ENCODE measurements around the gene SAMD11.
A peak's percentile ranks its signal among the peaks of the same experiment; 100 is the strongest.

SAMD11 gene

GRCh38 chr1:950268-950667 lies 26.5 kb downstream of the SAMD11 start:
- no peak overlapping the region for H3K4me2 ChIP-seq
- no peak overlapping the region for H3K4me3 ChIP-seq (IDR thresholded peaks at IDR 0.05; ENCODE audit: insufficient read depth, low read depth, low read length)
- H2AFZ ChIP-seq (ENCODE audit: low read depth), result no peak overlapping the region
- H4K20me1 ChIP-seq (ENCODE audit: insufficient read depth), result no peaks in the 10 kb centered on the region; the same call in 1 of the 2 replicates
- peaks cover 9% of the 10 kb centered on the region; the same call in 1 of the 2 replicates for H3K36me3 ChIP-seq (ENCODE audit: insufficient read depth)
- H3K27me3 ChIP-seq (ENCODE audit: insufficient read depth, low read depth), result no peaks in the 10 kb centered on the region
- H3K79me2 ChIP-seq (ENCODE audit: insufficient read depth, low read depth), result no peaks in the 10 kb centered on the region
- H3K9ac ChIP-seq, result no peak overlapping the region
- TF ChIP-seq CTCF (conservative IDR thresholded peaks at IDR 0.05; ENCODE audit: low read depth, low read length), result no peak
- peaks cover 30% of the 10 kb centered on the region for H3K4me1 ChIP-seq (ENCODE audit: low read depth, poor library complexity, severe bottlenecking)
- no peak overlapping the region for H3K27ac ChIP-seq

- no peak overlapping the region for H3K9ac ChIP-seq
- no peak overlapping the region for H3K27ac ChIP-seq
- peaks cover 24% of the 10 kb centered on the region for H3K4me1 ChIP-seq (ENCODE audit: low read depth, poor library complexity, severe bottlenecking)
- no peaks in the 10 kb centered on the region for H4K20me1 ChIP-seq (ENCODE audit: insufficient read depth)
- TF ChIP-seq CTCF (conservative IDR thresholded peaks at IDR 0.05; ENCODE audit: low read depth, low read length), result no peak
- no peak overlapping the region for H2AFZ ChIP-seq (ENCODE audit: low read depth)
- H3K27me3 ChIP-seq (ENCODE audit: insufficient read depth, low read depth), result no peaks in the 10 kb centered on the region
- H3K79me2 ChIP-seq (ENCODE audit: insufficient read depth, low read depth), result no peaks in the 10 kb centered on the region
- H3K4me2 ChIP-seq, result no peak overlapping the region
- no peak overlapping the region for H3K4me3 ChIP-seq (IDR thresholded peaks at IDR 0.05; ENCODE audit: insufficient read depth, low read depth, low read length)
- H3K36me3 ChIP-seq (ENCODE audit: insufficient read depth), result peaks cover 10% of the 10 kb centered on the region; the same call in 1 of the 2 replicates
Observed at GRCh38 chr1:950881-951280, 27.2 kb downstream of the SAMD11 start.

GRCh38 chr1:951364-951763 lies 27.6 kb downstream of the SAMD11 start:
- no peak overlapping the region for H3K9ac ChIP-seq
- peak; percentile 57 for TF ChIP-seq CTCF (conservative IDR thresholded peaks at IDR 0.05; ENCODE audit: low read depth, low read length)
- H2AFZ ChIP-seq (ENCODE audit: low read depth), result no peak overlapping the region
- H3K27ac ChIP-seq, result no peak overlapping the region
- peaks cover 19% of the 10 kb centered on the region for H3K4me1 ChIP-seq (ENCODE audit: low read depth, poor library complexity, severe bottlenecking)
- H3K27me3 ChIP-seq (ENCODE audit: insufficient read depth, low read depth), result no peaks in the 10 kb centered on the region
- H3K4me3 ChIP-seq (IDR thresholded peaks at IDR 0.05; ENCODE audit: insufficient read depth, low read depth, low read length), result no peak overlapping the region
- H3K79me2 ChIP-seq (ENCODE audit: insufficient read depth, low read depth), result no peaks in the 10 kb centered on the region
- H4K20me1 ChIP-seq (ENCODE audit: insufficient read depth), result no peaks in the 10 kb centered on the region
- H3K4me2 ChIP-seq, result no peak overlapping the region
- peaks cover 10% of the 10 kb centered on the region; the same call in 1 of the 2 replicates for H3K36me3 ChIP-seq (ENCODE audit: insufficient read depth)

GRCh38 chr1:952201-952600 lies 28.5 kb downstream of the SAMD11 start:
- peaks cover 5% of the 10 kb centered on the region; the same call in 1 of the 2 replicates for H3K79me2 ChIP-seq (ENCODE audit: insufficient read depth, low read depth)
- TF ChIP-seq CTCF (conservative IDR thresholded peaks at IDR 0.05; ENCODE audit: low read depth, low read length), result no peak
- H4K20me1 ChIP-seq (ENCODE audit: insufficient read depth), result no peaks in the 10 kb centered on the region
- H3K4me1 ChIP-seq (ENCODE audit: low read depth, poor library complexity, severe bottlenecking), result peaks cover 11% of the 10 kb centered on the region
- no peak overlapping the region for H2AFZ ChIP-seq (ENCODE audit: low read depth)
- H3K4me3 ChIP-seq (IDR thresholded peaks at IDR 0.05; ENCODE audit: insufficient read depth, low read depth, low read length), result no peak overlapping the region
- peaks cover 15% of the 10 kb centered on the region; the same call in 1 of the 2 replicates for H3K36me3 ChIP-seq (ENCODE audit: insufficient read depth)
- no peak overlapping the region for H3K9ac ChIP-seq
- no peak overlapping the region for H3K4me2 ChIP-seq
- no peaks in the 10 kb centered on the region for H3K27me3 ChIP-seq (ENCODE audit: insufficient read depth, low read depth)
- no peak overlapping the region for H3K27ac ChIP-seq
